HUES6 (cell line): ENCODE results near the gene TTLL9.

Experiments
- H3K27ac ChIP-seq: 2 replicates; pipeline ENCODE4 v1.7.0; 2013; ENCODE audit warnings: low read depth, mild to moderate bottlenecking, low read length, inconsistent platforms
- H3K27me3 ChIP-seq: 2 replicates; pipeline ENCODE4 v1.6.1; 2013; ENCODE audit warnings: low read length; ENCODE audit not compliant: control insufficient read depth, insufficient read depth
- H3K36me3 ChIP-seq: 2 replicates; pipeline ENCODE4 v1.6.1; 2013; ENCODE audit warnings: low read length; ENCODE audit not compliant: control insufficient read depth, insufficient read depth
- H3K4me1 ChIP-seq: 2 replicates; pipeline ENCODE4 v1.6.1; 2013; ENCODE audit warnings: low read length; ENCODE audit not compliant: control insufficient read depth, insufficient read depth
- H3K4me3 ChIP-seq: 2 replicates; pipeline ENCODE4 v1.5.1; 2013; ENCODE audit warnings: low read depth, low read length
- H3K9ac ChIP-seq: one replicate; pipeline ENCODE4 v1.6.1; 2013; ENCODE audit warnings: mild to moderate bottlenecking, low read length
- H3K9me3 ChIP-seq: 2 replicates; pipeline ENCODE4 v1.6.1; 2013; ENCODE audit warnings: low read depth, low read length; ENCODE audit not compliant: control insufficient read depth, insufficient read depth

The TTLL9 gene

GRCh38 chr20:31870726-31871617 lies 538 bp downstream of the TTLL9 start:
- no peak overlapping the region for H3K9ac ChIP-seq
- H3K4me1 ChIP-seq = 0 out of 2 replicates have a peak, but pooled peaks cover 4% of the 10 kb centered on the region
- peaks cover 62% of the 10 kb centered on the region for H3K27me3 ChIP-seq
- no peak overlapping the region for H3K27ac ChIP-seq
- H3K9me3 ChIP-seq = no peaks in the 10 kb centered on the region
- H3K36me3 ChIP-seq = no peaks in the 10 kb centered on the region
- H3K4me3 ChIP-seq = peak overlapping the region; percentile 87

DNA sequence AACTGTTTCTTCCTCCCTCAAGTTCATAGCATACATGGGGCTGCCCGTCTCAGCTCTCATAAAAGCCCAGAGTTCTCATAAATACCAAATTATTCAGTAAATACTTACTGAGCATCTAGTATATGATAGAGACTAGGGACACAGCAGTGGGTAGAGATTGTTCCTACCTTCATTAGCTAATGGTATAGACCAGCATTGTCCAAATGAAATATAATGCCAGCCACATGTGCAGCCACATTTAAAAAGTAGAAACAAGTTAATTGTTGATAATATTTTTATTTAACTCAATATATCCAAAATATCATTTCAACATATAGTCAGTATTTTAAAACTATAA lies 1.2 kb downstream of the TTLL9 start:
- no peaks in the 10 kb centered on the region for H3K36me3 ChIP-seq
- H3K9me3 ChIP-seq = no peaks in the 10 kb centered on the region
- no peak overlapping the region for H3K9ac ChIP-seq
- no peak overlapping the region for H3K4me3 ChIP-seq
- 0 out of 2 replicates have a peak, but pooled peaks cover 4% of the 10 kb centered on the region for H3K4me1 ChIP-seq
- no peak overlapping the region for H3K27ac ChIP-seq
- peaks cover 62% of the 10 kb centered on the region for H3K27me3 ChIP-seq

- Histone ChIP-seq H3K9ac (no peak overlapping the region), H3K4me3 (no peak overlapping the region), H3K27ac (no peak overlapping the region), H3K4me1 (0 out of 2 replicates have a peak, but pooled peaks cover 4% of the 10 kb centered on the region), H3K27me3 (peaks cover 55% of the 10 kb centered on the region), H3K9me3 (no peaks in the 10 kb centered on the region), H3K36me3 (no peaks in the 10 kb centered on the region)
These were observed 2.0 kb downstream of the TTLL9 start for GRCh38 chr20:31872406-31872805.

DNA sequence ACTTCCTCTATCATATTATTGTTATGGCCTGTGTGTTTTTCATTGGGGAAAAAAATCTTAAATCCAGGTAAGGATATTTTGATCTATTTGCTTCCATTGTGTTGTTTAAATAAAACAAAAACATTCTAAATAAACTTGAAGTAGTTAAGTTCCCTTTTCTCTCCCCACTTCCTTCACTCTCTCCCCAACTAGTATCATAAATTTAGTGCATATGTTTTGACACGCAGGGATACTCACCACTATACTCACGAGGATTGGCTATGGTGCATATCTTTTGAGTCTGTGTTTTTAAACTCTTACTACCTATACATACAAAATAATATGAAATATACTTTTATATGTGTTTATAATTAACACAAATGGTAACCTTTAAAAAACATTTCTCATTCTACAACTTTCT lies 5.2 kb downstream of the TTLL9 start:
- Histone ChIP-seq H3K4me1 (0 out of 2 replicates have a peak, but pooled peaks cover 4% of the 10 kb centered on the region), H3K9me3 (no peaks in the 10 kb centered on the region), H3K27me3 (peaks cover 33% of the 10 kb centered on the region), H3K4me3 (no peak overlapping the region), H3K9ac (no peak overlapping the region), H3K36me3 (no peaks in the 10 kb centered on the region), H3K27ac (no peak overlapping the region)

DNA sequence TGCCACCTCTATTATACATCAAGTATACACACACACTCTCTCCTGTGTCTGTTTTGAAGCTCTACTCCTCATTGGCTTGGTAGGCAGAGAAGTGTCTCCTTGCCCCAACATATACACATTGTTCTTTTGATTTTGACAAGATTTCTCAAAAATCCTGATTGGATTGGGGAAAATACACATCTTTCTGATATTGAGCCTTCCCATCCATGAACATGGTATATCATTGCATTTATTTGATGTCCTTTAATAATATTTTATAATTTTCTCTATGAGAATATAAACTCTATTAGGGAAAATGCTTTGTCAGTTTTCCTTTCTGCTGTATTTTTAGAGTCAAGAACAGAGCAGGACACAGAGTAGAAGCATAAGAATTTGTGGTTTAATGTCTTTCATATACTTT lies 7.2 kb downstream of the TTLL9 start:
- no peak overlapping the region for H3K4me3 ChIP-seq
- H3K9ac ChIP-seq = no peak overlapping the region
- H3K27ac ChIP-seq = no peak overlapping the region
- no peaks in the 10 kb centered on the region for H3K4me1 ChIP-seq
- H3K36me3 ChIP-seq = no peaks in the 10 kb centered on the region
- no peaks in the 10 kb centered on the region for H3K9me3 ChIP-seq
- H3K27me3 ChIP-seq = peaks cover 13% of the 10 kb centered on the region; the same call in 1 of the 2 replicates

DNA sequence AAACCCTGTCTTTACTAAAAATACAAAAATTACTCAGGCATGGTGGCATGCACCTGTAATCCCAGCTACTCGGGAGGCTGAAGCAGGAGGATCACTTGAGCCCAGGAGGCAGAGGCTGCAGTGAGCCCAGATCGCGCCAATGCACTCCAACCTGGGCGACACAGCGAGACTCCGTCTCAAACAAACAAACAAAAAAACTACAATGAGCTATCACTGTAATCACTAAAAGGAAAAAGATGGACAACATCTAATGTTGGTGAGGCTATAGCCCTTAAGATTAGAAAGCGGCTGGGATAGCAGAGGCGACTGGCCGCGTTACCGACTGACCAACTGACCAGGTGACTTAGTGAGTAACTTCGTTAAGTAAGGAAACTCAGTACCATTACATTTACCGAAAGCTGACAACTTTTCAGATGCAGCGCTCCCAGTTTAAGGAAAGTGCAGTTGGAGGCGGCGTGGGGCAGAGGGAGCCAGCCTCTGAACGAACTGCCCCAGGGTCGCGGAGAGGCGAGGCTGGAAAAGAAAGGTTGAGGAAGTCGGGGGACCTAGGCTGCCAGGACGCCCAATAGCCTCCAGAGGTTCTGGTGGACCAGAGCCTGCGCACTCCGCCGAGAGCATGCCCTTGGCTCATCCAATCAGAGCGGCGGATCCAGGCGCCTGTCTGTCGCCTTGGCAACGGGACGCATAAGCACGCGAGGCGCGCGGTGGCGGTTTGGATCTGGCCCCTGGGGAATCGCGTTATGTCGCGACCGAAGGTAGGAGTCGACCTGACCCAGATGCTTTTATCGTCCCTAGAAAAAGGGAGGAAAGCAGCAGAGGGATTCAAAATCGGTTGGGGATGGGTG lies 8.9 kb downstream of the TTLL9 start:
- Histone ChIP-seq H3K27ac (no peak overlapping the region), H3K27me3 (peaks cover 5% of the 10 kb centered on the region; the same call in 1 of the 2 replicates), H3K9ac (peak overlapping the region; percentile 16), H3K9me3 (no peaks in the 10 kb centered on the region), H3K4me3 (peak overlapping the region; percentile 69), H3K36me3 (no peaks in the 10 kb centered on the region), H3K4me1 (no peaks in the 10 kb centered on the region)

GRCh38 chr20:31881945-31882344 lies 11.5 kb downstream of the TTLL9 start:
- no peak overlapping the region for H3K27ac ChIP-seq
- no peak overlapping the region for H3K9ac ChIP-seq
- no peaks in the 10 kb centered on the region for H3K4me1 ChIP-seq
- H3K27me3 ChIP-seq = peaks cover 5% of the 10 kb centered on the region; the same call in 1 of the 2 replicates
- H3K9me3 ChIP-seq = no peaks in the 10 kb centered on the region
- H3K4me3 ChIP-seq = no peak overlapping the region
- H3K36me3 ChIP-seq = no peaks in the 10 kb centered on the region

GRCh38 chr20:31883829-31884228 lies 13.4 kb downstream of the TTLL9 start:
- H3K36me3 ChIP-seq = no peaks in the 10 kb centered on the region
- H3K9ac ChIP-seq = no peak overlapping the region
- no peak overlapping the region for H3K27ac ChIP-seq
- H3K27me3 ChIP-seq = no peaks in the 10 kb centered on the region
- no peaks in the 10 kb centered on the region for H3K4me1 ChIP-seq
- H3K9me3 ChIP-seq = no peaks in the 10 kb centered on the region
- H3K4me3 ChIP-seq = no peak overlapping the region

GRCh38 chr20:31890646-31891045 lies 20.2 kb downstream of the TTLL9 start:
- Histone ChIP-seq H3K36me3 (no peaks in the 10 kb centered on the region), H3K4me3 (no peak overlapping the region), H3K9me3 (no peaks in the 10 kb centered on the region), H3K27ac (no peak overlapping the region), H3K9ac (no peak overlapping the region), H3K27me3 (no peaks in the 10 kb centered on the region; the same call in 1 of the 2 replicates), H3K4me1 (no peaks in the 10 kb centered on the region)

- Histone ChIP-seq H3K36me3 (no peaks in the 10 kb centered on the region), H3K27me3 (no peaks in the 10 kb centered on the region; the same call in 1 of the 2 replicates), H3K9me3 (no peaks in the 10 kb centered on the region), H3K4me3 (no peak overlapping the region), H3K4me1 (peaks cover 4% of the 10 kb centered on the region; the same call in 1 of the 2 replicates), H3K27ac (no peak overlapping the region), H3K9ac (no peak overlapping the region)
These were observed 24.7 kb downstream of the TTLL9 start for GRCh38 chr20:31894980-31895675.
